ENCODE measurements around the gene KRT77. TPM values are rescaled to one million over a fixed set of nuclear protein-coding genes. Genes with fewer than 3 reads are reported as not detected.

The KRT77 gene
- total and polyA plus RNA-seq, 2 experiments from 2014 or later = not detected

GRCh38 chr12:52658196-52658595 is 45.1 kb downstream of the KRT77 start:
- no peaks in the 10 kb centered on the region for H4K20me1 ChIP-seq (replicated peaks; ENCODE audit: insufficient read depth)
- no peaks in the 10 kb centered on the region for H3K36me3 ChIP-seq (ENCODE audit: insufficient read depth)
- H3K4me3 ChIP-seq = no peak overlapping the region
- Mint-ChIP-seq H3K27ac (no peak overlapping the region), H3K27me3 (ENCODE audit: insufficient read depth, low read depth, poor library complexity) (peaks cover 2% of the 10 kb centered on the region), H3K4me1 (no peaks in the 10 kb centered on the region; the same call in 2 of the 3 replicates), H3K36me3 (ENCODE audit: low read depth) (no peaks in the 10 kb centered on the region), H3K4me3 (no peak overlapping the region), H3K9me3 (no peaks in the 10 kb centered on the region)
- H3K79me2 ChIP-seq (replicated peaks; ENCODE audit: insufficient read depth) = no peaks in the 10 kb centered on the region
- no peaks in the 10 kb centered on the region for H3K4me1 ChIP-seq (ENCODE audit: insufficient read depth)
- TF ChIP-seq EZH2phosphoT487 (IDR thresholded peaks at IDR 0.05; ENCODE audit: unreplicated experiment) = no peak
- no peak for TF ChIP-seq POLR2AphosphoS5 (IDR thresholded peaks at IDR 0.05; ENCODE audit: low read depth)
- no peak for TF ChIP-seq ETS1 (IDR thresholded peaks at IDR 0.05)
- TF ChIP-seq NANOG (IDR thresholded peaks at IDR 0.05; ENCODE audit: borderline replicate concordance) = no peak
- no peak for TF ChIP-seq STAT1 (IDR thresholded peaks at IDR 0.05; ENCODE audit: unreplicated experiment)
- no peak for TF ChIP-seq ZNF114 (CRISPR knock-in tag; IDR thresholded peaks at IDR 0.05)
- no peak overlapping the region for H3K27ac ChIP-seq (ENCODE audit: low read depth)
- H3F3A ChIP-seq (replicated peaks; ENCODE audit: low read depth) = no peaks in the 10 kb centered on the region
- no peak overlapping the region for H3K4me2 ChIP-seq
- ATAC-seq = no peak
- H3K9me2 ChIP-seq (ENCODE audit: insufficient read depth) = no peaks in the 10 kb centered on the region
- no peaks in the 10 kb centered on the region for H3K27me3 ChIP-seq (ENCODE audit: insufficient read depth)
- DNase-seq (ENCODE audit: low spot score) = no peak
- peak overlapping the region; percentile 38; the same call in 1 of the 2 replicates for H2AFZ ChIP-seq

GRCh38 chr12:52657250-52657902 is 45.9 kb downstream of the KRT77 start:
- no peak overlapping the region for H3K4me2 ChIP-seq
- H3K27ac ChIP-seq (ENCODE audit: low read depth) = no peak overlapping the region
- no peaks in the 10 kb centered on the region for H4K20me1 ChIP-seq (replicated peaks; ENCODE audit: insufficient read depth)
- no peaks in the 10 kb centered on the region for H3K79me2 ChIP-seq (replicated peaks; ENCODE audit: insufficient read depth)
- H3F3A ChIP-seq (replicated peaks; ENCODE audit: low read depth) = no peaks in the 10 kb centered on the region
- no peaks in the 10 kb centered on the region for H3K4me1 ChIP-seq (ENCODE audit: insufficient read depth)
- no peaks in the 10 kb centered on the region for H3K36me3 ChIP-seq (ENCODE audit: insufficient read depth)
- Mint-ChIP-seq H3K9me3 (peaks cover under 1% of the 10 kb centered on the region; the same call in 1 of the 3 replicates), H3K4me3 (no peak overlapping the region), H3K27me3 (ENCODE audit: insufficient read depth, low read depth, poor library complexity) (peaks cover 5% of the 10 kb centered on the region), H3K4me1 (no peaks in the 10 kb centered on the region; the same call in 2 of the 3 replicates), H3K36me3 (ENCODE audit: low read depth) (no peaks in the 10 kb centered on the region), H3K27ac (no peak overlapping the region)
- no peaks in the 10 kb centered on the region for H3K27me3 ChIP-seq (ENCODE audit: insufficient read depth)
- ATAC-seq = no peak
- H3K9me2 ChIP-seq (ENCODE audit: insufficient read depth) = no peaks in the 10 kb centered on the region
- H2AFZ ChIP-seq = peak overlapping the region; percentile 38; the same call in 1 of the 2 replicates
- H3K4me3 ChIP-seq = no peak overlapping the region
- no peak for DNase-seq (ENCODE audit: low spot score)
- no peak for TF ChIP-seq ETS1 (IDR thresholded peaks at IDR 0.05)
- no peak for TF ChIP-seq CREB1 (CRISPR knock-in tag; IDR thresholded peaks at IDR 0.05; ENCODE audit: low read depth)
- no peak for TF ChIP-seq NANOG (IDR thresholded peaks at IDR 0.05; ENCODE audit: borderline replicate concordance)
- no peak for TF ChIP-seq EZH2phosphoT487 (IDR thresholded peaks at IDR 0.05; ENCODE audit: unreplicated experiment)
- no peak for TF ChIP-seq REST (IDR thresholded peaks at IDR 0.05; ENCODE audit: unreplicated experiment)
- no peak for TF ChIP-seq ZNF462 (CRISPR knock-in tag; IDR thresholded peaks at IDR 0.05)

Data from GM23338 (cell line).